Stimulated activated CD8-positive, alpha-beta memory T cell treated with anti-CD3 and anti-CD28 coated beads, Interleukin-4, amount 100 ng/mL, for 48 hours (primary cell): ENCODE results near the gene LAMB3.

Experiments
- DNase-seq: peaks from one replicate; pipeline ENCODE4 v3.0.0-alpha.2; 2020

The LAMB3 gene

GRCh38 chr1:209630383-209631225 lies 21.6 kb downstream of the LAMB3 start:
- DNase-seq = no peak

GRCh38 chr1:209629621-209630382 lies 22.4 kb downstream of the LAMB3 start:
- no peak for DNase-seq

GRCh38 chr1:209628618-209629299 lies 23.5 kb downstream of the LAMB3 start:
- no peak for DNase-seq

GRCh38 chr1:209627732-209628196 lies 24.5 kb downstream of the LAMB3 start:
- peak; percentile 95 for DNase-seq

GRCh38 chr1:209627027-209627731 lies 25.0 kb downstream of the LAMB3 start:
- DNase-seq = no peak

- DNase-seq = no peak
Measured at GRCh38 chr1:209626346-209627026, 25.7 kb downstream of the LAMB3 start.

GRCh38 chr1:209625791-209626285 lies 26.4 kb downstream of the LAMB3 start:
- no peak for DNase-seq

- DNase-seq = no peak
Measured at GRCh38 chr1:209624558-209625549, 27.4 kb downstream of the LAMB3 start.

- DNase-seq = no peak
Measured at GRCh38 chr1:209622841-209623829, 29.1 kb downstream of the LAMB3 start.

GRCh38 chr1:209621741-209622655 lies 30.2 kb downstream of the LAMB3 start:
- no peak for DNase-seq

- no peak for DNase-seq
Measured at GRCh38 chr1:209621286-209621685, 30.9 kb downstream of the LAMB3 start.

GRCh38 chr1:209620487-209620884 lies 31.7 kb downstream of the LAMB3 start:
- DNase-seq = no peak

- no peak for DNase-seq
Measured at GRCh38 chr1:209619696-209620486, 32.3 kb downstream of the LAMB3 start.

GRCh38 chr1:209618756-209619420 lies 33.3 kb downstream of the LAMB3 start:
- DNase-seq = no peak

GRCh38 chr1:209618291-209618690 lies 33.9 kb downstream of the LAMB3 start:
- no peak for DNase-seq

GRCh38 chr1:209617755-209618154 lies 34.5 kb downstream of the LAMB3 start:
- no peak for DNase-seq
